Stimulated activated CD4-positive, alpha-beta T cell treated with anti-CD3 and anti-CD28 coated beads, Interleukin-12 subunit alpha, Interleukin-12 subunit beta, amount 100 ng/mL, for 24 hours (primary cell): ENCODE results near the gene SENP3.
A peak's percentile ranks its signal among the peaks of the same experiment; 100 is the strongest.
"Not testable (repeated sequence)": the region's sequence is repeated elsewhere in the genome, so short reads cannot be mapped to it uniquely, and the experiment has no call there.

ENCODE experiments used
- DNase-seq, 2 experiments: peaks; one replicate each; pipeline ENCODE4 v3.0.0-alpha.2; 2020; ENCODE audit warnings: low read depth in 2 of 2

The SENP3 gene

GRCh38 chr17:7592422-7593021, 30.8 kb downstream of the SENP3 start:
- no peak for DNase-seq

DNA sequence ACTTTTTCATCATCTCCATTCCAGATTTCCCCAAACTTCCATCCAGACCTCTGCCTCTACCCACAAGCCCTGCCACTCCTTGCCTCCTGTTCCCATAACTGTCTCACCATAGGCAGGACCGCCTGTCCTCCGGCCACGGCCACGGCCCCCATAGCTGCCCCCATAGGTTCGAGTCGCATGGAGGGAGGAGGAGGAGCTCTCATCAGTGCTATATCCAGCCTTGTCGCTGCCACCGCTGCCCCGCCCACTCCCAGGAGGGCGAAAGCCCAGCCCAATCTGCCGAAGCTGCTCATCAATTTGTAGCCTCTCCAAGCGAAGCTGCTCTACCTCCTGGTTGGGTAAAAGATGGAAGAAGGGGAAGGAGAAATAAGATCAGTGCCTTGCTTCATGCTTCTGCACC, 31.6 kb downstream of the SENP3 start:
- no peak for DNase-seq

- DNase-seq = not testable (repeated sequence)
Observed at GRCh38 chr17:7597561-7597960, 35.8 kb downstream of the SENP3 start.

DNA sequence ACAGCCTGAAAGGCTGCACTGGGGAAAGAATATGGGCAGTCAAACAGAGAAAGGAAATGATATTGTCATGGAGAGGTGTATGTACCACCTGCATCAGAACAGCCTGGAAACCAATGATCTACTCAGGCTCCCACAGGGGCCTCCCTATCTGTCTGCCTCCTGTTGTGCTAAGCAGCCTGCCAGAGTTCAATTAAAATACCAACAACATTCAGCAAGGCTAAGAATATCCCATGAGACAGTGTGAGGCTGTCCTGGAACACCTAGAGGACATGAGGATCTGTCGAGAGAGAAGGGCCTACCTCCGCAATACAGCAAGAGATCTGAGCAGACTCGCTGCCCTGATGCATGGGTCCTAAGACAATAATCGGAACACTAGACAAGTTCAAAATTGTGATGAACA, 44.6 kb downstream of the SENP3 start:
- no peak for DNase-seq

DNA sequence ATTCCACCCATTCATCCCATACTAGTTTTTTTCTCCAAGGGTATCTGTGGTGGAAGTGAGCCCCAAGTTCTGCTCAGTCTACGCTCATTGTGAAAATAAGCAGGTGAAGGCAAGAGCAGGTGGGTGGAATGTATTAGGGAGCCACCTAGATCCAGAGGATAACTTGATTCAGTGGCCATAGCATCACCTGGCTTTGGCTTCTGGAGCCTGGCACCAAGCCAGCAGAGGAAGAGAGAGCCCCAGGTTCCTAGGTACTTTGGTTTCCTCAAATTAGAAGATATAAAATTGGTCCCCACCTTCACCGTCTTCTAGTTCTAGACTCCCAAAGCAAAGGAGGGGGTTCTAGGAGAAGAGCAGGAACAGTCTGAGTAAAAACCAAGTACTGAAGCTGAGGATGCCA, 48.9 kb downstream of the SENP3 start:
- DNase-seq = no peak

- no peak for DNase-seq
Observed at GRCh38 chr17:7611635-7612293, 50.0 kb downstream of the SENP3 start.

DNA sequence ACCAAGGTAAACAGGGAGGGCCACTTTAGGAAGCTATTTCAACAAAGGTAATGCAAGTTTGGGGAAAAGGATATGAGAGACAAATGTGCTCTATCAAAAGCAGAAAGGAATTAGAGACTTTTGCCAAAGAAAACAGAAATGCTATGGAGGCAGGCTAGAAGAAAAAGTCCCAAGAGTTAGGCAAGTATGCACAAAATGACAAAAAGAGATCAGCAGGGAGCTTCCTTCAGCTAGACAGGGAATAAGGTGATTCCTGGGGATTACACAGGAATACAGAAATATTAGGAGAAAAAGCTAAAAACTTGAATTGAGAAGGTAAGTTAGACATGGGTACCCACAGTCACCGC, 50.5 kb downstream of the SENP3 start:
- no peak for DNase-seq

DNA sequence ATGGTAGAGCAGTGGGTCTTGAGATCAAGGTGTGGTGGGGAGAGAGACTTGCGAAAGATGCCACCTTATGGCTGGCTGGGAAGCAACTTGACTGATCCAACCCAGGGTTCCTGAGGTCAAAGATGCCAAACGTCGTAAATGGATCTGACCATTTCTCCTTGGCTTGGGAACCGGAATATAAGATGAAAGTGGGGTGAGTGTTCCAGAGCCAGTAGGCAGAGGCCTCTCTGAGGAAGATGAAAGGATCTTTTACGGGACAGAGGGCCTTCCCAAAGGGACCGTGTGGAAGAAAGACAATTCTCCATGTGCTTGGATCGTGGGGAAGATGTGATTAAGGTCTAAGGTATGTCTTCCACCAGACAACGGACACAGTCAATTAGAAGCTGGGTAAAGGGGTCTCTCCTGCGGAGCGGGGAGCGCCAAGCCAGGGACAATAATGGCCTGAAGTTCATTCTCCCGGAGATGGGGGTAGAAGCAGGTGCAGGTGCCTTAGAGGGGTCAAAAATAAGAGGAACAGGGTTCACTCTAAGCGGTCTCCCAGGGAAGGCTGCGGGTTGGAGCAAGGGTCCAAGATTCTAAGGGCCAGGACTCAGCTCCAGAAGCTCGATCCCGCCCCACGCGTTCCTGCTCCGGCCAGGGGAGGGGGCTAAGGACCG, 52.2 kb downstream of the SENP3 start:
- DNase-seq = no peak

DNA sequence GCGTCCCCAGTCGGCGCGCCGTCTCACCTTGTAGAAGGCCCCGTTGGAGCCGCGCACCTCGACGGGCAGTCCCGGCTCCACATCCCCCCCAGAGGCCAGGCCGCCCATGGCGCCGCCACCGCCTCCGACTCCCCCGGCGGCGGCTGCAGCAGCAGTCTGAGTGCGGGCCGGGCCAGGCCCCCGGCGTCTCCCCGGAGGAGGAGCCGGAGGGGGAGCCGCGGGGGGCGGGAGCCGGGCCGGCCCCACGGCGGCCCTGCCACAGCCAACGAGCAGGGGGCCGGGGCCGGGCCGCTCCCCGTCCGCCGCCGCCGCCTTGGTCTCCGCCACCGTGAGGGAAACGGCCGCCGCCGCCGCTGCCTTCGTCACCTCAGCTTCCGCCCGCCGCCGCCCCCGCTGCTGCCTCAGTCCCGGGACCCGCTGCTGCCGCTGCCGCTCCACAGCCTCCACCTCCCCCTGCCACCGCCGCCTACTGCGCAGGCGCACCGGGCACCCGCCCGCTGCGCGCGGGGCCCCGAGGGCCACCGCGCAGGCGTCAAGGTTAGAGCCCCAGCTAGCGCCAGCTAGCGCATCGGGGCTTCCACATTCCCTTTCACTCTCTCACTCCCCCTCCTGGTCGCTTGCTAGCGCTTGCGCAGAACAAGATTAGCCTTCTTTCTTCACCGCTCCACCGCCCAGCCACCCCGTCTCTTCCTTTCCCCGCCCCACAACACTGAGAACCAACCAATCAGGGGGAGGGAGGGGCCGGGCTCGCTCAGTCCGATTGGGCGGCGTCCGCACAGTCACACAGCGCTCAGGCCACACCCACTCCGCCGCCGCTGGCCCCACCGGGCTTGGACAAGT, 52.9 kb downstream of the SENP3 start, which contains the start of gene FXR2:
Gene FXR2 (minus strand): TSS at position 473 of the 840 bp plus-strand sequence. CDS start 365 bp downstream, at position 108.
- peak; percentile 99 for DNase-seq

GRCh38 chr17:7615265-7615747, 53.6 kb downstream of the SENP3 start:
- no peak for DNase-seq

- DNase-seq = no peak
Observed at GRCh38 chr17:7618608-7619007, 56.9 kb downstream of the SENP3 start.

GRCh38 chr17:7620835-7621234, 59.1 kb downstream of the SENP3 start:
- DNase-seq = no peak
